Measurements from ENCODE around the gene ABCC8.

Gene ABCC8

GRCh38 chr11:17515443-17516176 lies 39.0 kb upstream of the ABCC8 start:
- Histone ChIP-seq H3K9ac (ENCODE audit: low read length) (no peak overlapping the region), H3K27me3 (ENCODE audit: control insufficient read depth, insufficient read depth, low read length) (no peaks in the 10 kb centered on the region), H3K9me3 (ENCODE audit: control insufficient read depth, low read depth, low read length) (no peaks in the 10 kb centered on the region), H3K4me3 (ENCODE audit: low read length) (no peak overlapping the region), H3K36me3 (ENCODE audit: control insufficient read depth, low read depth, low read length) (no peaks in the 10 kb centered on the region), H3K27ac (ENCODE audit: low read length) (no peak overlapping the region), H3K4me1 (ENCODE audit: control insufficient read depth, low read depth, low read length) (peaks cover 8% of the 10 kb centered on the region)

- Histone ChIP-seq H3K4me3 (ENCODE audit: low read length) (no peak overlapping the region), H3K9ac (ENCODE audit: low read length) (no peak overlapping the region), H3K9me3 (ENCODE audit: control insufficient read depth, low read depth, low read length) (no peaks in the 10 kb centered on the region), H3K36me3 (ENCODE audit: control insufficient read depth, low read depth, low read length) (no peaks in the 10 kb centered on the region), H3K4me1 (ENCODE audit: control insufficient read depth, low read depth, low read length) (peaks cover 6% of the 10 kb centered on the region), H3K27me3 (ENCODE audit: control insufficient read depth, insufficient read depth, low read length) (no peaks in the 10 kb centered on the region), H3K27ac (ENCODE audit: low read length) (no peak overlapping the region)
Observed at GRCh38 chr11:17514476-17514875, 37.8 kb upstream of the ABCC8 start.

- no peaks in the 10 kb centered on the region for H3K27me3 ChIP-seq (ENCODE audit: control insufficient read depth, insufficient read depth, low read length)
- no peaks in the 10 kb centered on the region for H3K36me3 ChIP-seq (ENCODE audit: control insufficient read depth, low read depth, low read length)
- H3K9me3 ChIP-seq (ENCODE audit: control insufficient read depth, low read depth, low read length) = no peaks in the 10 kb centered on the region
- no peaks in the 10 kb centered on the region for H3K4me1 ChIP-seq (ENCODE audit: control insufficient read depth, low read depth, low read length)
- no peak overlapping the region for H3K4me3 ChIP-seq (ENCODE audit: low read length)
- no peak overlapping the region for H3K9ac ChIP-seq (ENCODE audit: low read length)
- no peak overlapping the region for H3K27ac ChIP-seq (ENCODE audit: low read length)
Observed at GRCh38 chr11:17513853-17514252, 37.2 kb upstream of the ABCC8 start.

GRCh38 chr11:17512101-17512500 lies 35.5 kb upstream of the ABCC8 start:
- no peak overlapping the region for H3K9ac ChIP-seq (ENCODE audit: low read length)
- H3K36me3 ChIP-seq (ENCODE audit: control insufficient read depth, low read depth, low read length) = no peaks in the 10 kb centered on the region

GRCh38 chr11:17511571-17511970 lies 34.9 kb upstream of the ABCC8 start:
- no peaks in the 10 kb centered on the region for H3K27me3 ChIP-seq (ENCODE audit: control insufficient read depth, insufficient read depth, low read length)
- no peaks in the 10 kb centered on the region for H3K4me1 ChIP-seq (ENCODE audit: control insufficient read depth, low read depth, low read length)
- H3K4me3 ChIP-seq (ENCODE audit: low read length) = no peak overlapping the region
- no peak overlapping the region for H3K9ac ChIP-seq (ENCODE audit: low read length)
- H3K27ac ChIP-seq (ENCODE audit: low read length) = no peak overlapping the region
- no peaks in the 10 kb centered on the region for H3K36me3 ChIP-seq (ENCODE audit: control insufficient read depth, low read depth, low read length)
- H3K9me3 ChIP-seq (ENCODE audit: control insufficient read depth, low read depth, low read length) = no peaks in the 10 kb centered on the region

More at GRCh38 chr11:17512101-17512500, 35.5 kb upstream of the ABCC8 start:
- no peak overlapping the region for H3K27ac ChIP-seq (ENCODE audit: low read length)
- no peaks in the 10 kb centered on the region for H3K4me1 ChIP-seq (ENCODE audit: control insufficient read depth, low read depth, low read length)
- H3K4me3 ChIP-seq (ENCODE audit: low read length) = no peak overlapping the region
- H3K27me3 ChIP-seq (ENCODE audit: control insufficient read depth, insufficient read depth, low read length) = no peaks in the 10 kb centered on the region
- no peaks in the 10 kb centered on the region for H3K9me3 ChIP-seq (ENCODE audit: control insufficient read depth, low read depth, low read length)

- Histone ChIP-seq H3K9me3 (ENCODE audit: control insufficient read depth, low read depth, low read length) (no peaks in the 10 kb centered on the region), H3K4me3 (ENCODE audit: low read length) (no peak overlapping the region), H3K27me3 (ENCODE audit: control insufficient read depth, insufficient read depth, low read length) (no peaks in the 10 kb centered on the region), H3K27ac (ENCODE audit: low read length) (no peak overlapping the region), H3K4me1 (ENCODE audit: control insufficient read depth, low read depth, low read length) (no peaks in the 10 kb centered on the region), H3K9ac (ENCODE audit: low read length) (no peak overlapping the region), H3K36me3 (ENCODE audit: control insufficient read depth, low read depth, low read length) (no peaks in the 10 kb centered on the region)
Observed at GRCh38 chr11:17510507-17511206, 34.0 kb upstream of the ABCC8 start.

- no peak overlapping the region for H3K9ac ChIP-seq (ENCODE audit: low read length)
- H3K27me3 ChIP-seq (ENCODE audit: control insufficient read depth, insufficient read depth, low read length) = no peaks in the 10 kb centered on the region
- no peaks in the 10 kb centered on the region for H3K36me3 ChIP-seq (ENCODE audit: control insufficient read depth, low read depth, low read length)
- no peaks in the 10 kb centered on the region for H3K4me1 ChIP-seq (ENCODE audit: control insufficient read depth, low read depth, low read length)
- no peak overlapping the region for H3K4me3 ChIP-seq (ENCODE audit: low read length)
- no peak overlapping the region for H3K27ac ChIP-seq (ENCODE audit: low read length)
- H3K9me3 ChIP-seq (ENCODE audit: control insufficient read depth, low read depth, low read length) = no peaks in the 10 kb centered on the region
Observed at GRCh38 chr11:17508791-17509190, 32.1 kb upstream of the ABCC8 start.

GRCh38 chr11:17508306-17508705 lies 31.7 kb upstream of the ABCC8 start:
- Histone ChIP-seq H3K4me1 (ENCODE audit: control insufficient read depth, low read depth, low read length) (no peaks in the 10 kb centered on the region), H3K9ac (ENCODE audit: low read length) (no peak overlapping the region), H3K36me3 (ENCODE audit: control insufficient read depth, low read depth, low read length) (no peaks in the 10 kb centered on the region), H3K27ac (ENCODE audit: low read length) (no peak overlapping the region), H3K9me3 (ENCODE audit: control insufficient read depth, low read depth, low read length) (no peaks in the 10 kb centered on the region), H3K27me3 (ENCODE audit: control insufficient read depth, insufficient read depth, low read length) (no peaks in the 10 kb centered on the region), H3K4me3 (ENCODE audit: low read length) (no peak overlapping the region)

- Histone ChIP-seq H3K9ac (ENCODE audit: low read length) (no peak overlapping the region), H3K36me3 (ENCODE audit: control insufficient read depth, low read depth, low read length) (no peaks in the 10 kb centered on the region), H3K4me3 (ENCODE audit: low read length) (no peak overlapping the region), H3K4me1 (ENCODE audit: control insufficient read depth, low read depth, low read length) (no peaks in the 10 kb centered on the region), H3K9me3 (ENCODE audit: control insufficient read depth, low read depth, low read length) (no peaks in the 10 kb centered on the region), H3K27ac (ENCODE audit: low read length) (no peak overlapping the region), H3K27me3 (ENCODE audit: control insufficient read depth, insufficient read depth, low read length) (no peaks in the 10 kb centered on the region)
Observed at GRCh38 chr11:17507773-17508172, 31.1 kb upstream of the ABCC8 start.

- Histone ChIP-seq H3K27ac (ENCODE audit: low read length) (no peak overlapping the region), H3K27me3 (ENCODE audit: control insufficient read depth, insufficient read depth, low read length) (no peaks in the 10 kb centered on the region), H3K4me3 (ENCODE audit: low read length) (no peak overlapping the region), H3K36me3 (ENCODE audit: control insufficient read depth, low read depth, low read length) (no peaks in the 10 kb centered on the region), H3K9ac (ENCODE audit: low read length) (no peak overlapping the region), H3K4me1 (ENCODE audit: control insufficient read depth, low read depth, low read length) (no peaks in the 10 kb centered on the region), H3K9me3 (ENCODE audit: control insufficient read depth, low read depth, low read length) (no peaks in the 10 kb centered on the region)
Observed at GRCh38 chr11:17506942-17507341, 30.3 kb upstream of the ABCC8 start.

- Histone ChIP-seq H3K27me3 (ENCODE audit: control insufficient read depth, insufficient read depth, low read length) (no peaks in the 10 kb centered on the region), H3K27ac (ENCODE audit: low read length) (no peak overlapping the region), H3K36me3 (ENCODE audit: control insufficient read depth, low read depth, low read length) (no peaks in the 10 kb centered on the region), H3K4me3 (ENCODE audit: low read length) (no peak overlapping the region), H3K9me3 (ENCODE audit: control insufficient read depth, low read depth, low read length) (no peaks in the 10 kb centered on the region), H3K4me1 (ENCODE audit: control insufficient read depth, low read depth, low read length) (no peaks in the 10 kb centered on the region), H3K9ac (ENCODE audit: low read length) (no peak overlapping the region)
Observed at GRCh38 chr11:17506314-17506713, 29.7 kb upstream of the ABCC8 start.

- no peaks in the 10 kb centered on the region for H3K4me1 ChIP-seq (ENCODE audit: control insufficient read depth, low read depth, low read length)
- no peak overlapping the region for H3K4me3 ChIP-seq (ENCODE audit: low read length)
- no peak overlapping the region for H3K9ac ChIP-seq (ENCODE audit: low read length)
- no peaks in the 10 kb centered on the region for H3K36me3 ChIP-seq (ENCODE audit: control insufficient read depth, low read depth, low read length)
- H3K27me3 ChIP-seq (ENCODE audit: control insufficient read depth, insufficient read depth, low read length) = no peaks in the 10 kb centered on the region
- H3K27ac ChIP-seq (ENCODE audit: low read length) = no peak overlapping the region
- no peaks in the 10 kb centered on the region for H3K9me3 ChIP-seq (ENCODE audit: control insufficient read depth, low read depth, low read length)
Observed at GRCh38 chr11:17505146-17505545, 28.5 kb upstream of the ABCC8 start.

Measured in iPS-18a (cell line).